ENCODE results near the gene ZFYVE9. TPM values are rescaled to one million over a fixed set of nuclear protein-coding genes. Genes with fewer than 3 reads are reported as not detected.
A peak's percentile ranks its signal among the peaks of the same experiment; 100 is the strongest.

The ZFYVE9 gene
- total and polyA plus RNA-seq, 11 donors: 3.6 to 19.2 (median 16.7) TPM

DNA sequence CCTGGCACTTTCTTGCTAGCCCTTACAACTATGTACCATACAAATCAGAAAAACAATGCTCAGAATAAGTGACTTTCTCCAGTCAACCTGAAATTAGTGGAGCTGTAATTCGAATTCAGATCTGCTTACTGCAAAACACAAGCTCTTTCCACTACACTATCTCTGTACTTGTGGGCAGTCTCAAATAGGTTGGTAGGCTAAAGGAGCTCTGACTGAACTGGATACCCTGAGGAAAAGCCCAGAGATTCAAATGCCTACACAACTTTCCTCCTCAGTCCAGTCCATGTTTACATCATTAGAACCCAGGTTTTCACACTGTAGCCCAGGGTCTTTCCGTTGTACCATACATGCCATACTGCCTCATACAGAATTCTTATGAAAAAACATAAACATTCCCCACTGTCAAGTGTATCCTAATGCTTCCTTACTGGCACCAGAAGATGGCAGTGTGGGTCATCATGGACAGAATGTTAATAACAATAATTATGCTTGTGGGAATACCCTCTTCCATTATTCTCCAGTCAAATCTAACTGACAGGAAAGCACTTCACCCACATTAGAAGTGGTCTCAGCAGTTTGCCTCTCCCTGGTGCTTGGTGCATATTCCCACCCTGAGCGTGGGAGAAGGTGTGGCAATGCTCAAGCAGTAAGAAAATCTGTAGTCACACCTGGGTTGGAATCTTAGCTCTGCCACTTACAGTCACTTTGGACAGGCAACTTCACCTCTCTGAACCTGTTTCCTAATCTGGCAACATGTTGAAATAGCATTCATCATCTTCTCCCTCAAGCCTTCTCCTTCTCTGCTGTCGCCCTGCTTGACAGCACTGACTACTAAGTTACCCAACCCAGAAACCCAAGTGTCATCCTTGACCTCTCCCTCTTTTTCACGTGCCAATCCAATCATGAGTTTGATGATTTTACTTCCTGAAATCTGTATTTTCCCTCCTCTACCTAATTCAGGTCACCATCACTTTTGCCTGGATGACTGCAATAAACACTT is 14.4 kb upstream of the ZFYVE9 start:
- no peaks in the 10 kb centered on the region for H3K4me1 ChIP-seq
- TF ChIP-seq, protein P1, sequence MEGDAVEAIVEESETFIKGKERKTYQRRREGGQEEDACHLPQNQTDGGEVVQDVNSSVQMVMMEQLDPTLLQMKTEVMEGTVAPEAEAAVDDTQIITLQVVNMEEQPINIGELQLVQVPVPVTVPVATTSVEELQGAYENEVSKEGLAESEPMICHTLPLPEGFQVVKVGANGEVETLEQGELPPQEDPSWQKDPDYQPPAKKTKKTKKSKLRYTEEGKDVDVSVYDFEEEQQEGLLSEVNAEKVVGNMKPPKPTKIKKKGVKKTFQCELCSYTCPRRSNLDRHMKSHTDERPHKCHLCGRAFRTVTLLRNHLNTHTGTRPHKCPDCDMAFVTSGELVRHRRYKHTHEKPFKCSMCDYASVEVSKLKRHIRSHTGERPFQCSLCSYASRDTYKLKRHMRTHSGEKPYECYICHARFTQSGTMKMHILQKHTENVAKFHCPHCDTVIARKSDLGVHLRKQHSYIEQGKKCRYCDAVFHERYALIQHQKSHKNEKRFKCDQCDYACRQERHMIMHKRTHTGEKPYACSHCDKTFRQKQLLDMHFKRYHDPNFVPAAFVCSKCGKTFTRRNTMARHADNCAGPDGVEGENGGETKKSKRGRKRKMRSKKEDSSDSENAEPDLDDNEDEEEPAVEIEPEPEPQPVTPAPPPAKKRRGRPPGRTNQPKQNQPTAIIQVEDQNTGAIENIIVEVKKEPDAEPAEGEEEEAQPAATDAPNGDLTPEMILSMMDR (IDR thresholded peaks at IDR 0.05): peak; percentile 56 to 77 (median 68)
- no peak for TF ChIP-seq POLR2A (IDR thresholded peaks at IDR 0.05)
- intact Hi-C loops (cut with DNase I): loop anchor here in 9 of 10 donors (2.0 to 10.0 kb wide), 8 partner anchors 165 to 560 kb away; partner anchors contain the start of genes ORC1 (in 1 of the 9) and PRPF38A (in 1 of the 9)
- ATAC-seq: peak in 3 of 4 donors; percentile 49 to 60 (median 59)
- 33 to 37% (median 34%) methylated on average over 5 of the region's 5 CpGs for WGBS, 4 donors
- DNase-seq: peak in 3 of 5 donors; percentile 16 to 34 (median 25)
- no peaks in the 10 kb centered on the region for H3K36me3 ChIP-seq
- H3K4me3 ChIP-seq: no peak overlapping the region
- no peak overlapping the region for H3K27ac ChIP-seq
- no peaks in the 10 kb centered on the region for H3K9me3 ChIP-seq
- peaks cover 0 to 21% (median 0%) of the 10 kb centered on the region in 9 donors for H3K27me3 ChIP-seq

DNA sequence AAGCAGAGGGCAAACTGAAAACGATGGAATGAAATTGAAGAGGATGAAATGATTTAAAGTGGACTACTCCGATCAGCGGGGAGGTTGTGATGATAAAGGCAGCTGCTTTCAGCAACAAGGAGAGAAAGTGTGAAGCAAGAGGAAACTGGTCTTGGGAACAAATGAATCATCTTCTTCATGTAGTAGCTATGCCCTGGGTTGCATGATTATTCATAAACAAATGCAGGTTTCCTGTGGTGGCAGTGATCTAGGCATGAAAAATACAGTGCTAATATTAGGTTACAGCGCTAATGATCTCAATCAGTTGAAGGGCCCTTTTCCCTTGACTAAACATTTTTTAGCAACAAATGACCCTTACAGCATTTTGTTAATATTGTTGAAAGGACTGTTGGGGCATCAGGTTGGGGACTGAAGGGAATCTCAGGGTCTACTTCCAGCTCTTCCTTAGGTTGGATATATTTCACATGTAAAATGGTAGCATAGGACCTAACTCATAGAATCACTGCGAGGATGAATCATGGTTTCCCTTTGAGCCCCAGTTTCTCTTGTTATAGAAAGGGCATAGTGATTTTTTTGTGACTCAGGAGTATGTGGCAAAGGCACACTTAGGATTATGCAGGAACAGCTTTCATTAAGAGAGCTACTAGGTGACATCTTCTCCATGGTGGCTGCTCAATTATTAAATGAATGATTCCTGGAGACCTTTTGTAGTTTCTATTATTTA is 1.9 kb upstream of the ZFYVE9 start:
- no peaks in the 10 kb centered on the region for H3K9me3 ChIP-seq
- WGBS, 4 donors: 75 to 91% (median 83%) methylated on average over 5 of the region's 5 CpGs
- intact Hi-C loops (cut with DNase I): loop anchor here in 8 of 10 donors (5.0 to 10.0 kb wide), 3 partner anchors 157 to 545 kb away; partner anchors contain the start of gene CC2D1B (in 1 of the 8)
- H3K4me3 ChIP-seq: no peak overlapping the region
- TF ChIP-seq, protein P1 (IDR thresholded peaks at IDR 0.05): no peak
- no peak for TF ChIP-seq POLR2A (IDR thresholded peaks at IDR 0.05)
- no peak overlapping the region for H3K27ac ChIP-seq
- ATAC-seq (no peak), DNase-seq (no peak)
- peaks cover 0 to 11% (median 0%) of the 10 kb centered on the region in 9 donors for H3K27me3 ChIP-seq
- H3K4me1 ChIP-seq: peaks cover 0 to 39% (median 14%) of the 10 kb centered on the region in 12 donors
- no peaks in the 10 kb centered on the region for H3K36me3 ChIP-seq

DNA sequence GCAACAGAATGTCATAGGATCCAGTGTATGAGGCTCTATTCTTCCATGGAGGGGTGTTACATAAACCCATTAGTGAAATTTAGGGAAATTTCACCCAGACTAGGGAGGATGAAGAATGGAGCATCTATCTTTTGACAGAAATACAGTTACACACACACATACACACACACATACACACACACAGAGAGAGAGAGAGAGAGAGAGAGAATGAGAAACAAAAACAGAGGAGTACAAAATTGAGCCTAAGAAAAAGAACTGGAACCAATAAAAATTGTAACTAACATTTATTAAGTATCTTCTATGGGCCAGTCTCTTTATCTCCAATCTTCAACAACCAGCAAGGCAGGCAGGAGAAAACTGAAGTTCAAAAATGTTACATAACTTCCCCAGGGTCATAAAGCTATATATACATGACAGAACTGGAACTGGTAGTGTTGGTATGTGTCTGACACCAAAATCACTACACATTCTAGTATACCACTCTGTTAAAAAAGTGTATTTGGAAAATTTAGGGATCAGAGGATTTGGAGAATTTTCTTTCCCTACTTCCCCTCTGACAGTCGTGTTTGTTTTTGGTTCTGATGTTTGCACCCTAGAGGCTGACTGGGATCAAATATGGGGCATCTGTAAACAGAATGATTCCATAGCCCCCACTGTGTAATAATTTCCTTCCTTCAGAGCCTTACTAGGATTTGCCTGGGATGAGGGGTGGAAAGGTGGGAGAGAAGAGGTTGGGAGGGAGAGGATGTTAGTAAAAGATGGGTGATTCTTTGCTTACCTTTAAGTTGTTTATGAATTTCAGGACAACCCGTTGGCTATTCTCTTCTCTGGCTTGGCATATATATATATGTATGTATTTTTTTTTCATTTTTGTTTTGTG is 1.0 kb upstream of the ZFYVE9 start:
- peak overlapping the region in 10 of 12 donors; percentile 48 to 99 (median 89) for H3K4me3 ChIP-seq
- intact Hi-C loops (cut with DNase I): loop anchor here in 8 of 10 donors (5.0 to 10.0 kb wide), 2 partner anchors 156 to 224 kb away; partner anchors contain the start of gene CC2D1B (in 1 of the 8)
- H3K4me1 ChIP-seq: peaks cover 0 to 39% (median 14%) of the 10 kb centered on the region in 12 donors
- peaks cover 0 to 11% (median 0%) of the 10 kb centered on the region in 9 donors for H3K27me3 ChIP-seq
- no peaks in the 10 kb centered on the region for H3K36me3 ChIP-seq
- 38 to 46% (median 41%) methylated on average over 2 of the region's 2 CpGs for WGBS, 4 donors
- peak overlapping the region in 11 of 12 donors; percentile 87 to 98 (median 95) for H3K27ac ChIP-seq
- DNase-seq (no peak), ATAC-seq (no peak)
- H3K9me3 ChIP-seq: no peaks in the 10 kb centered on the region
- no peak for TF ChIP-seq POLR2A (IDR thresholded peaks at IDR 0.05)
- TF ChIP-seq, protein P1 (IDR thresholded peaks at IDR 0.05): no peak
